WTC11 (cell line): ENCODE measurements around the gene MYO1A. TPM values are rescaled to one million over a fixed set of nuclear protein-coding genes. Genes with fewer than 3 reads are reported as not detected.

Source experiments
- ATAC-seq: fragments of 200-7000 bp; cut with Tn5 transposase; 2 replicates; pipeline ENCODE4 v1.10.0; 2021; ENCODE audit warnings: mild to moderate bottlenecking, moderate library complexity
- CTCF ChIA-PET: fragments of 300-600 bp; sonication (Branson Sonifier 250); formaldehyde crosslinking; loops from one replicate; lab custom pipeline; 2021; ENCODE audit warnings: antibody characterized with exemption; lab: Charles Lee
- POLR2A ChIA-PET: fragments of 350-600 bp; sonication (Branson Sonifier 250); formaldehyde crosslinking; loops from one replicate; lab custom pipeline; 2021; ENCODE audit warnings: antibody characterized with exemption; lab: Charles Lee
- DNase-seq: peaks from one replicate; pipeline ENCODE4 v3.0.0; 2021; ENCODE audit warnings: low spot score
- H3K27ac Mint-ChIP-seq: 2 replicates; pipeline ENCODE4 v1.8.0; 2021; ENCODE audit warnings: mixed read lengths
- H3K27me3 Mint-ChIP-seq: 2 replicates; pipeline ENCODE4 v1.8.0; 2021; ENCODE audit warnings: low read depth, mild to moderate bottlenecking, moderate library complexity, mixed read lengths
- H3K36me3 Mint-ChIP-seq: 2 replicates; pipeline ENCODE4 v1.8.0; 2021; ENCODE audit warnings: mixed read lengths
- H3K4me1 Mint-ChIP-seq: 2 replicates; pipeline ENCODE4 v1.8.0; 2022; ENCODE audit warnings: mixed read lengths
- H3K4me3 Mint-ChIP-seq: 2 replicates; pipeline ENCODE4 v1.8.0; 2021; ENCODE audit warnings: mild to moderate bottlenecking, moderate library complexity, mixed read lengths
- H3K9me3 Mint-ChIP-seq: 2 replicates; pipeline ENCODE4 v1.8.0; 2021; ENCODE audit warnings: mixed read lengths
- ATF6 ChIP-seq: sonication (generic); formaldehyde crosslinking; IDR thresholded peaks from 2 replicates; pipeline ENCODE4 v1.8.1; 2023; ENCODE audit warnings: mild to moderate bottlenecking, missing genetic modification reagents
- CREB1 ChIP-seq: sonication (generic); formaldehyde crosslinking; IDR thresholded peaks from 2 replicates; pipeline ENCODE4 v1.8.0; 2023; ENCODE audit warnings: mild to moderate bottlenecking, missing genetic modification reagents
- CTCF ChIP-seq: fragments of 200-600 bp; IDR thresholded peaks from 2 replicates; pipeline ENCODE4 v1.8.0; 2022; ENCODE audit warnings: antibody characterized with exemption
- E2F5 ChIP-seq: sonication (generic); formaldehyde crosslinking; IDR thresholded peaks from 2 replicates; pipeline ENCODE4 v1.8.1; 2022; ENCODE audit warnings: mild to moderate bottlenecking, moderate library complexity, missing genetic modification reagents
- FOXP1 ChIP-seq: sonication (generic); formaldehyde crosslinking; IDR thresholded peaks from 2 replicates; pipeline ENCODE4 v1.8.0; 2022; ENCODE audit warnings: missing genetic modification reagents, mild to moderate bottlenecking, moderate library complexity, borderline replicate concordance
- KAT7 ChIP-seq: sonication (generic); formaldehyde crosslinking; IDR thresholded peaks from 2 replicates; pipeline ENCODE4 v1.8.1; 2023; ENCODE audit warnings: missing genetic modification reagents, mild to moderate bottlenecking, borderline replicate concordance
- MXD4 ChIP-seq: fragments of 250-450 bp; sonication (Bioruptor Pico); IDR thresholded peaks from 2 replicates; pipeline ENCODE4 v1.8.0; 2021; ENCODE audit warnings: mild to moderate bottlenecking, moderate library complexity, borderline replicate concordance
- MYBL2 ChIP-seq: sonication (generic); formaldehyde crosslinking; IDR thresholded peaks from 2 replicates; pipeline ENCODE4 v1.8.1; 2023; ENCODE audit warnings: mild to moderate bottlenecking, moderate library complexity, missing genetic modification reagents
- NFE2L1 ChIP-seq: sonication (generic); formaldehyde crosslinking; IDR thresholded peaks from 2 replicates; pipeline ENCODE4 v1.8.1; 2023; ENCODE audit warnings: missing genetic modification reagents
- NR3C1 ChIP-seq: sonication (generic); formaldehyde crosslinking; conservative IDR thresholded peaks from 2 replicates; pipeline ENCODE4 v1.8.1; 2023; ENCODE audit warnings: low read depth, mild to moderate bottlenecking, missing genetic modification reagents
- SOX15 ChIP-seq: fragments of 250-450 bp; sonication (Bioruptor Pico); IDR thresholded peaks from 2 replicates; pipeline ENCODE4 v1.9.0; 2021; ENCODE audit warnings: mild to moderate bottlenecking
- STAT6 ChIP-seq: sonication (generic); formaldehyde crosslinking; conservative IDR thresholded peaks from 2 replicates; pipeline ENCODE4 v1.8.1; 2023; ENCODE audit warnings: mild to moderate bottlenecking, low read depth, missing genetic modification reagents, moderate library complexity
- TCF7 ChIP-seq: sonication (generic); formaldehyde crosslinking; IDR thresholded peaks from 2 replicates; pipeline ENCODE4 v1.8.0; 2022; ENCODE audit warnings: mild to moderate bottlenecking, low read depth, missing genetic modification reagents, moderate library complexity
- ZBTB21 ChIP-seq: sonication (generic); formaldehyde crosslinking; IDR thresholded peaks from 2 replicates; pipeline ENCODE4 v1.8.1; 2023; ENCODE audit warnings: mild to moderate bottlenecking, missing genetic modification reagents, borderline replicate concordance
- ZBTB43 ChIP-seq: sonication (generic); formaldehyde crosslinking; IDR thresholded peaks from 2 replicates; pipeline ENCODE4 v1.8.1; 2023; ENCODE audit warnings: mild to moderate bottlenecking, missing genetic modification reagents
- ZNF263 ChIP-seq: sonication (generic); formaldehyde crosslinking; IDR thresholded peaks from 2 replicates; pipeline ENCODE4 v1.8.1; 2022; ENCODE audit warnings: low read depth, mild to moderate bottlenecking, moderate library complexity, missing genetic modification reagents
- ZNF512 ChIP-seq: sonication (generic); formaldehyde crosslinking; IDR thresholded peaks from 2 replicates; pipeline ENCODE4 v1.8.1; 2022; ENCODE audit warnings: missing genetic modification reagents, borderline replicate concordance
- ZSCAN18 ChIP-seq: fragments of 250-450 bp; sonication (Bioruptor Pico); IDR thresholded peaks from 2 replicates; pipeline ENCODE4 v2.1.2; 2022; ENCODE audit warnings: mild to moderate bottlenecking, moderate library complexity
- total RNA-seq: library from RNA; stranded (reverse); gene quantifications from 3 replicates; pipeline ENCODE4 v1.2.3, GENCODE V29; 2021

Gene MYO1A
- total RNA-seq, 1 experiment from 2014 or later, result 0.87 TPM

GRCh38 chr12:57094208-57095160, 44.6 kb upstream of the MYO1A start (continued):
- TF ChIP-seq E2F5 (CRISPR knock-in tag), result no peak
- no peak for TF ChIP-seq ZSCAN18
- no peak for TF ChIP-seq NFE2L1 (CRISPR knock-in tag)
- no peak for TF ChIP-seq NR3C1 (CRISPR knock-in tag)

- H3K27me3 Mint-ChIP-seq, result no peaks in the 10 kb centered on the region; the same call in 1 of the 2 replicates
- ATAC-seq (peak; percentile 43), DNase-seq (peak; percentile 88)
- POLR2A ChIA-PET, result interaction anchor here (0.6 to 1.9 kb wide), 5 partner anchors 11 to 252 kb away, joined by 3 to 26 read pairs (median 7); partner anchors contain the start of genes NEMP1 and STAT6
- peak overlapping the region; percentile 22 for H3K4me3 Mint-ChIP-seq
- peaks cover 31% of the 10 kb centered on the region for H3K36me3 Mint-ChIP-seq
- peaks cover 37% of the 10 kb centered on the region for H3K4me1 Mint-ChIP-seq
- TF ChIP-seq CREB1 (CRISPR knock-in tag) (no peak), ZNF263 (no peak), STAT6 (CRISPR knock-in tag) (no peak), SOX15 (CRISPR knock-in tag) (no peak), ZBTB43 (no peak), MYBL2 (CRISPR knock-in tag) (no peak), CTCF (peak; percentile 73; the same call in 1 of the 2 replicates), ZNF512 (CRISPR knock-in tag) (no peak), ATF6 (CRISPR knock-in tag) (no peak), FOXP1 (CRISPR knock-in tag) (peak; percentile 51; the same call in 1 of the 2 replicates), MXD4 (CRISPR knock-in tag) (no peak), E2F5 (CRISPR knock-in tag) (no peak), ZBTB21 (CRISPR knock-in tag) (no peak), KAT7 (CRISPR knock-in tag) (no peak), TCF7 (CRISPR knock-in tag) (no peak)
- no peaks in the 10 kb centered on the region for H3K9me3 Mint-ChIP-seq
- peak overlapping the region; percentile 93 for H3K27ac Mint-ChIP-seq
- CTCF ChIA-PET, result interaction anchor here (0.5 to 8.7 kb wide), 26 partner anchors 9 to 315 kb away, joined by 3 to 219 read pairs (median 6); partner anchors contain the start of genes LRP1, MYO1A, NEMP1 and STAT6
These were observed 43.7 kb upstream of the MYO1A start for GRCh38 chr12:57093415-57094207.
